A549 (cell line): ENCODE results near the gene LRRC61. TPM values are rescaled to one million over a fixed set of nuclear protein-coding genes. Genes with fewer than 3 reads are reported as not detected.

Experiments used
- ATAC-seq, 2 experiments: fragments of 200-7000 bp in 1 of 2; fragments of >200 bp in 1 of 2; cut with Nextera tagmentation in 1 of 2; cut with Tn5 transposase in 1 of 2; 3 replicates each; pipeline versions ENCODE4 v1.8.0 to v1.9.1; 2018 to 2020; ENCODE audit warnings: mild to moderate bottlenecking in 1 of 2, moderate library complexity in 1 of 2
- CTCF ChIA-PET: fragments of 300-600 bp; sonication (Branson Sonifier 250); formaldehyde crosslinking; extraction: SDS; loops from one replicate; lab custom pipeline; 2021; ENCODE audit warnings: antibody characterized with exemption, inconsistent platforms; lab: Yijun Ruan, JAX
- POLR2A ChIA-PET: fragments of 350-600 bp; formaldehyde crosslinking; extraction: SDS; loops from one replicate; lab custom pipeline; 2021; ENCODE audit warnings: antibody characterized with exemption, inconsistent platforms; lab: Yijun Ruan, JAX
- DNase-seq, 2 experiments: peaks; one replicate each; pipeline versions ENCODE4 v3.0.0 to v3.0.0-alpha.2; 2011 to 2016; ENCODE audit warnings: low read depth in 1 of 2, low spot score in 1 of 2
- FAIRE-seq: peaks from 2 replicates; lab custom pipeline; 2011; peaks lifted over from hg19 to GRCh38; lab: Jason Lieb, UNC
- H3K27ac ChIP-seq, 2 experiments: fragments of >200 bp; sonication (Bioruptor Twin); formaldehyde crosslinking; 3 replicates each; pipeline ENCODE4 v1.5.1; 2016 to 2017
- H3K4me1 ChIP-seq: fragments of >200 bp; sonication (Bioruptor Twin); formaldehyde crosslinking; 3 replicates; pipeline ENCODE4 v1.6.1; 2016
- H3K4me2 ChIP-seq: fragments of >200 bp; sonication (Bioruptor Twin); formaldehyde crosslinking; 3 replicates; pipeline ENCODE4 v1.6.1; 2016
- H3K4me3 ChIP-seq: fragments of >200 bp; sonication (Bioruptor Twin); formaldehyde crosslinking; 3 replicates; pipeline ENCODE4 v1.5.1; 2016
- H3K9me3 ChIP-seq: fragments of >200 bp; sonication (Bioruptor Twin); formaldehyde crosslinking; 3 replicates; pipeline ENCODE4 v1.6.1; 2016
- CBX2 ChIP-seq: fragments of 200-600 bp; sonication (generic); IDR thresholded peaks from 2 replicates; pipeline ENCODE4 v1.6.1; 2016; ENCODE audit warnings: low read depth, mild to moderate bottlenecking, borderline replicate concordance
- CBX8 ChIP-seq: fragments of 200-600 bp; sonication (generic); IDR thresholded peaks from 2 replicates; pipeline ENCODE4 v1.6.1; 2016
- CHD2 ChIP-seq: fragments of 150-350 bp; IDR thresholded peaks from 2 replicates; pipeline ENCODE4 v1.6.1; 2014; ENCODE audit warnings: low read length; ENCODE audit not compliant: partially characterized antibody
- CHD4 ChIP-seq: fragments of 200-600 bp; sonication (generic); IDR thresholded peaks from 2 replicates; pipeline ENCODE4 v1.6.1; 2016; ENCODE audit warnings: antibody characterized with exemption, mild to moderate bottlenecking, borderline replicate concordance
- E2F6 ChIP-seq: IDR thresholded peaks from 2 replicates; pipeline ENCODE4 v1.6.1; 2012; ENCODE audit warnings: low read depth, borderline replicate concordance
- ELK1 ChIP-seq: fragments of 150-350 bp; IDR thresholded peaks from 2 replicates; pipeline ENCODE4 v1.6.1; 2014; ENCODE audit warnings: low read depth, mild to moderate bottlenecking, low read length
- FOSB ChIP-seq: fragments of 250-450 bp; sonication (Bioruptor Pico); IDR thresholded peaks from 2 replicates; pipeline ENCODE4 v1.5.0; 2020; ENCODE audit warnings: mild to moderate bottlenecking, moderate library complexity
- FOSL2 ChIP-seq, 2 experiments: fragments of 450-650 bp in 1 of 2; fragments of >200 bp in 1 of 2; sonication (Bioruptor Twin) in 1 of 2; formaldehyde crosslinking; IDR thresholded peaks; 2 replicates each; pipeline versions ENCODE4 v1.5.0 to v1.6.1; 2016 to 2020; ENCODE audit warnings: mild to moderate bottlenecking in 1 of 2, moderate library complexity in 1 of 2
- FOXS1 ChIP-seq: fragments of 250-450 bp; sonication (Bioruptor Pico); IDR thresholded peaks from 2 replicates; pipeline ENCODE4 v1.5.0; 2020; ENCODE audit warnings: mild to moderate bottlenecking, moderate library complexity
- HDAC2 ChIP-seq: fragments of 200-600 bp; sonication (generic); IDR thresholded peaks from 2 replicates; pipeline ENCODE4 v1.6.1; 2016
- HOXA7 ChIP-seq: fragments of 250-450 bp; sonication (Bioruptor Pico); IDR thresholded peaks from 2 replicates; pipeline ENCODE4 v1.5.0; 2020; ENCODE audit warnings: mild to moderate bottlenecking, moderate library complexity
- HOXB5 ChIP-seq: fragments of 250-450 bp; sonication (Bioruptor Pico); IDR thresholded peaks from 2 replicates; pipeline ENCODE4 v1.5.0; 2020; ENCODE audit warnings: mild to moderate bottlenecking, moderate library complexity
- MAFK ChIP-seq: fragments of 450-650 bp; IDR thresholded peaks from 2 replicates; pipeline ENCODE4 v1.6.1; 2014; ENCODE audit not compliant: partially characterized antibody
- MAZ ChIP-seq: fragments of 150-350 bp; IDR thresholded peaks from 2 replicates; pipeline ENCODE4 v1.6.1; 2014; ENCODE audit warnings: antibody characterized with exemption, low read depth, low read length, borderline replicate concordance
- NR3C1 ChIP-seq: fragments of >200 bp; sonication (Bioruptor Twin); formaldehyde crosslinking; IDR thresholded peaks from 3 replicates; pipeline ENCODE4 v1.6.1; 2017
- PHF8 ChIP-seq: fragments of 200-600 bp; sonication (generic); IDR thresholded peaks from 2 replicates; pipeline ENCODE4 v1.6.1; 2016; ENCODE audit warnings: low read depth, mild to moderate bottlenecking, antibody characterized with exemption, moderate library complexity, borderline replicate concordance
- POLR2A ChIP-seq: IDR thresholded peaks from 2 replicates; pipeline ENCODE4 v1.6.1; 2012; ENCODE audit warnings: mild to moderate bottlenecking, low read length
- POLR2AphosphoS2 ChIP-seq: conservative IDR thresholded peaks from 2 replicates; pipeline ENCODE4 v1.6.1; 2012; ENCODE audit warnings: low read length, improper control_type of control experiment, inconsistent platforms
- RAD21 ChIP-seq, 2 experiments: fragments of >200 bp in 1 of 2; sonication (Bioruptor Twin) in 1 of 2; formaldehyde crosslinking in 1 of 2; IDR thresholded peaks in 1 of 2; conservative IDR thresholded peaks in 1 of 2; 2 replicates in 1 of 2; 3 replicates in 1 of 2; pipeline ENCODE4 v1.6.1; 2012 to 2018; ENCODE audit warnings: inconsistent platforms in 1 of 2
- RARB ChIP-seq: fragments of 250-450 bp; sonication (Bioruptor Pico); IDR thresholded peaks from 2 replicates; pipeline ENCODE4 v1.8.0; 2021; ENCODE audit warnings: mild to moderate bottlenecking, moderate library complexity
- RCOR1 ChIP-seq: fragments of 150-350 bp; IDR thresholded peaks from 2 replicates; pipeline ENCODE4 v1.6.1; 2014; ENCODE audit warnings: antibody characterized with exemption, low read length, low read depth
- SMC3 ChIP-seq: fragments of >200 bp; sonication (Bioruptor Twin); formaldehyde crosslinking; IDR thresholded peaks from 3 replicates; pipeline ENCODE4 v1.6.1; 2018; ENCODE audit warnings: inconsistent platforms
- TFCP2L1 ChIP-seq: fragments of 250-450 bp; sonication (Bioruptor Pico); IDR thresholded peaks from 2 replicates; pipeline ENCODE4 v1.5.0; 2021; ENCODE audit warnings: mild to moderate bottlenecking
- ZC3H11A ChIP-seq: fragments of 450-650 bp; IDR thresholded peaks from 2 replicates; pipeline ENCODE4 v1.6.1; 2014; ENCODE audit warnings: antibody characterized with exemption, mild to moderate bottlenecking
- ZNF302 ChIP-seq: fragments of 250-450 bp; sonication (Bioruptor Pico); IDR thresholded peaks from 2 replicates; pipeline ENCODE4 v1.9.0; 2021; ENCODE audit warnings: inconsistent platforms, mild to moderate bottlenecking, moderate library complexity
- ZSCAN20 ChIP-seq: fragments of 250-450 bp; sonication (Bioruptor Pico); IDR thresholded peaks from 2 replicates; pipeline ENCODE4 v1.8.0; 2022; ENCODE audit warnings: mild to moderate bottlenecking, moderate library complexity
- WGBS: methylation state at CpG from one replicate; pipeline ENCODE4 v1.1.6; 2017; ENCODE audit errors: missing lambda C conversion rate; 5-methylcytosine and 5-hydroxymethylcytosine counted together
- polyA plus RNA-seq, 4 experiments: library from polyadenylated mRNA; depleted of rRNA in 3 of 4; stranded (reverse); fragments of >200 nt; fragmentation: RNase III in 1 of 4; extraction: RNeasy Plus Mini Kit Qiagen cat#74134 plus additional on column Dnase treatment in 1 of 4; gene quantifications; 2 replicates in 3 of 4; 3 replicates in 1 of 4; pipeline ENCODE4 v1.2.3, GENCODE V29; 2011 to 2017
- TF ChIP-seq, protein P1 (sequence below): fragments of 450-650 bp; IDR thresholded peaks from 2 replicates; pipeline ENCODE4 v1.6.1; 2014; ENCODE audit warnings: antibody characterized with exemption
- TF ChIP-seq, protein P2 (sequence below): IDR thresholded peaks from 2 replicates; pipeline ENCODE4 v1.6.1; 2012
- TF ChIP-seq, protein P3 (sequence below): fragments of >200 bp; sonication (Bioruptor Twin); formaldehyde crosslinking; IDR thresholded peaks from 3 replicates; pipeline ENCODE4 v1.5.1; 2016
- TF ChIP-seq, protein P4 (sequence below): fragments of >200 bp; sonication (Bioruptor Twin); formaldehyde crosslinking; IDR thresholded peaks from 2 replicates; pipeline ENCODE4 v1.6.1; 2016

The LRRC61 gene
- polyA plus RNA-seq, 2 of the 4 experiments (the other 2 are of a cell fraction), result 0.19 to 0.22 TPM

DNA sequence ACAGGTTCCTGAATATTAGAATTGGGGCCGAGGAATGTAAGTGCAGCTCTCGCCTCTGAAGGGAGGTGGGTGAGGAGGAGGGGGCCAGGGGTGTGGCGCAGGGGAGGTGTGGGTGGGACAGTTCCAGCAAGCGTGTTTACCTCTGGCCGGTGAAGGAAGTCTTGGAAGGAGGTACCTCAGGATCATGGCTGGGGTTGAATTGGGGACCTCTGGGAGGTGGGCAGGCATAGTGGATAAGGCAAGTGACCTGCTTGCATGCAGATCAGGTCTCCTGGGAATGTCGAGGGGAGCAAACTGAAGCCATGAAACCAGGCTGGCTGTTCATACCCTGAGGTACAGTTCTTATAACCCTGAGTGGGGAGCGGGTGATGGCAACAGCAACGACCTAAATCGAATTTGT lies 57.9 kb downstream of the LRRC61 start (continued):
- TF ChIP-seq FOXS1 (CRISPR knock-in tag) (no peak), POLR2AphosphoS2 (no peak), HOXB5 (CRISPR knock-in tag) (no peak)

GRCh38 chr7:150381785-150382122 lies 58.6 kb downstream of the LRRC61 start:
- WGBS, result 90% methylated on average over 1 of the region's 1 CpG
- no peak for DNase-seq
- ATAC-seq, result no peak
- ChIA-PET CTCF (no interaction called here), POLR2A (no interaction called here)
- H3K4me2 ChIP-seq, result no peak overlapping the region
- H3K27ac ChIP-seq, result no peak overlapping the region
- H3K9me3 ChIP-seq, result no peaks in the 10 kb centered on the region
- no peak for TF ChIP-seq PHF8
- no peak for TF ChIP-seq ELK1
- no peak for TF ChIP-seq MAFK
- TF ChIP-seq, protein P1, sequence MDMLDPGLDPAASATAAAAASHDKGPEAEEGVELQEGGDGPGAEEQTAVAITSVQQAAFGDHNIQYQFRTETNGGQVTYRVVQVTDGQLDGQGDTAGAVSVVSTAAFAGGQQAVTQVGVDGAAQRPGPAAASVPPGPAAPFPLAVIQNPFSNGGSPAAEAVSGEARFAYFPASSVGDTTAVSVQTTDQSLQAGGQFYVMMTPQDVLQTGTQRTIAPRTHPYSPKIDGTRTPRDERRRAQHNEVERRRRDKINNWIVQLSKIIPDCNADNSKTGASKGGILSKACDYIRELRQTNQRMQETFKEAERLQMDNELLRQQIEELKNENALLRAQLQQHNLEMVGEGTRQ, result no peak
- no peak for TF ChIP-seq HOXA7
- no peak for TF ChIP-seq CHD4
- no peak for TF ChIP-seq RARB
- TF ChIP-seq, protein P2, sequence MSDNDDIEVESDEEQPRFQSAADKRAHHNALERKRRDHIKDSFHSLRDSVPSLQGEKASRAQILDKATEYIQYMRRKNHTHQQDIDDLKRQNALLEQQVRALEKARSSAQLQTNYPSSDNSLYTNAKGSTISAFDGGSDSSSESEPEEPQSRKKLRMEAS, result no peak
- TF ChIP-seq CHD2, result no peak
- no peak for TF ChIP-seq TFCP2L1 (CRISPR knock-in tag)
- no peak for TF ChIP-seq ZSCAN20 (CRISPR knock-in tag)
- no peak for TF ChIP-seq MAZ
- TF ChIP-seq, protein P3, sequence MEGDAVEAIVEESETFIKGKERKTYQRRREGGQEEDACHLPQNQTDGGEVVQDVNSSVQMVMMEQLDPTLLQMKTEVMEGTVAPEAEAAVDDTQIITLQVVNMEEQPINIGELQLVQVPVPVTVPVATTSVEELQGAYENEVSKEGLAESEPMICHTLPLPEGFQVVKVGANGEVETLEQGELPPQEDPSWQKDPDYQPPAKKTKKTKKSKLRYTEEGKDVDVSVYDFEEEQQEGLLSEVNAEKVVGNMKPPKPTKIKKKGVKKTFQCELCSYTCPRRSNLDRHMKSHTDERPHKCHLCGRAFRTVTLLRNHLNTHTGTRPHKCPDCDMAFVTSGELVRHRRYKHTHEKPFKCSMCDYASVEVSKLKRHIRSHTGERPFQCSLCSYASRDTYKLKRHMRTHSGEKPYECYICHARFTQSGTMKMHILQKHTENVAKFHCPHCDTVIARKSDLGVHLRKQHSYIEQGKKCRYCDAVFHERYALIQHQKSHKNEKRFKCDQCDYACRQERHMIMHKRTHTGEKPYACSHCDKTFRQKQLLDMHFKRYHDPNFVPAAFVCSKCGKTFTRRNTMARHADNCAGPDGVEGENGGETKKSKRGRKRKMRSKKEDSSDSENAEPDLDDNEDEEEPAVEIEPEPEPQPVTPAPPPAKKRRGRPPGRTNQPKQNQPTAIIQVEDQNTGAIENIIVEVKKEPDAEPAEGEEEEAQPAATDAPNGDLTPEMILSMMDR, result no peak
- peaks cover 26% of the 10 kb centered on the region for H3K4me1 ChIP-seq
- FAIRE-seq, result no peak
- no peak overlapping the region for H3K4me3 ChIP-seq

GRCh38 chr7:150382123-150382843 lies 59.1 kb downstream of the LRRC61 start:
- 94% methylated on average over 19 of the region's 20 CpGs for WGBS
- H3K4me2 ChIP-seq, result no peak overlapping the region
- DNase-seq (no peak), ATAC-seq (no peak), FAIRE-seq (no peak)
- H3K4me1 ChIP-seq, result peaks cover 21% of the 10 kb centered on the region
- ChIA-PET CTCF (interaction anchor here (1.5 kb wide), 1 partner anchor 14 kb away, joined by 3 read pairs; no protein-coding TSS in a partner anchor), POLR2A (no interaction called here)
- TF ChIP-seq NR3C1, result no peak
- TF ChIP-seq RAD21 (conservative IDR thresholded peaks at IDR 0.05 in 1 of 2, IDR thresholded peaks at IDR 0.05 in 1 of 2), result no peak
- no peak for TF ChIP-seq SMC3
- TF ChIP-seq, protein P4, sequence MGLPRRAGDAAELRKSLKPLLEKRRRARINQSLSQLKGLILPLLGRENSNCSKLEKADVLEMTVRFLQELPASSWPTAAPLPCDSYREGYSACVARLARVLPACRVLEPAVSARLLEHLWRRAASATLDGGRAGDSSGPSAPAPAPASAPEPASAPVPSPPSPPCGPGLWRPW, result no peak
- no peak for TF ChIP-seq TFCP2L1 (CRISPR knock-in tag)
- TF ChIP-seq POLR2A, result no peak
- no peak for TF ChIP-seq CBX8
- TF ChIP-seq HOXA7, result no peak
- TF ChIP-seq, protein P1, result no peak
- TF ChIP-seq RCOR1, result no peak
- TF ChIP-seq ZC3H11A, result no peak
- TF ChIP-seq CBX2, result no peak
- TF ChIP-seq FOSB (CRISPR knock-in tag), result no peak
- TF ChIP-seq ZNF302, result no peak
- TF ChIP-seq HDAC2, result no peak
- TF ChIP-seq FOSL2 (IDR thresholded peaks at IDR 0.05), result no peak
- TF ChIP-seq FOSL2 (CRISPR knock-in tag; IDR thresholded peaks at IDR 0.05), result no peak
- TF ChIP-seq MAZ, result no peak
- no peak for TF ChIP-seq E2F6
- H3K27ac ChIP-seq, result no peak overlapping the region
- H3K9me3 ChIP-seq, result no peaks in the 10 kb centered on the region
- no peak overlapping the region for H3K4me3 ChIP-seq
